Peyer's patch (tissue), 4 donors: ENCODE measurements around the gene ANTXR1. TPM values are rescaled to one million over a fixed set of nuclear protein-coding genes. Genes with fewer than 3 reads are reported as not detected.
"Not testable (repeated sequence)": the region's sequence is repeated elsewhere in the genome, so short reads cannot be mapped to it uniquely, and the experiment has no call there.

Experiments
- DNase-seq, 3 donors: peaks; one replicate each; pipeline ENCODE4 v3.0.0-alpha.2; 2017 to 2019
- H3K27ac ChIP-seq, 4 donors: fragments of 200-600 bp; sonication (generic); one replicate each; pipeline ENCODE4 v1.5.1; 2016 to 2019
- H3K27me3 ChIP-seq, 2 donors: fragments of 200-600 bp; sonication (generic); one replicate each; pipeline ENCODE4 v1.5.1; 2019
- H3K36me3 ChIP-seq, 3 donors: fragments of 200-600 bp; sonication (generic); one replicate each; pipeline ENCODE4 v1.5.1; 2016 to 2019
- H3K4me1 ChIP-seq, 4 donors: fragments of 200-600 bp; sonication (generic); one replicate each; pipeline ENCODE4 v1.5.1; 2016 to 2019
- H3K4me3 ChIP-seq, 4 donors: fragments of 200-600 bp; sonication (generic); 1 replicate in 3 of 4; 2 replicates in 1 of 4; pipeline ENCODE4 v1.5.1; 2016 to 2019; ENCODE audit warnings: mild to moderate bottlenecking in 1 of 4
- H3K9me3 ChIP-seq, 4 donors: fragments of 200-600 bp; sonication (generic); one replicate each; pipeline ENCODE4 v1.5.1; 2016 to 2019; ENCODE audit warnings: mild to moderate bottlenecking in 1 of 4
- POLR2A ChIP-seq, 2 donors: fragments of 450-650 bp; IDR thresholded peaks; one replicate each; pipeline ENCODE4 v1.5.1; 2017; ENCODE audit warnings: antibody characterized with exemption in 2 of 2, mild to moderate bottlenecking in 2 of 2, moderate library complexity in 2 of 2
- total RNA-seq, 4 donors: library from RNA; depleted of rRNA; stranded (reverse); fragments of >200 nt; gene quantifications; one replicate each; pipeline ENCODE4 v1.1.0, GENCODE V29; 2016
- TF ChIP-seq, protein P1 (sequence below), 6 experiments: fragments of 450-650 bp in 4 of 6; fragments of 200-600 bp in 2 of 6; sonication (generic) in 1 of 6; IDR thresholded peaks; one replicate each; pipeline ENCODE4 v1.5.1; 2017 to 2019; ENCODE audit warnings: antibody characterized with exemption in 6 of 6, mild to moderate bottlenecking in 3 of 6, moderate library complexity in 1 of 6

ANTXR1 gene
- total RNA-seq, 4 donors from 2014 or later: 5.4 to 39.6 (median 25.0) TPM

DNA sequence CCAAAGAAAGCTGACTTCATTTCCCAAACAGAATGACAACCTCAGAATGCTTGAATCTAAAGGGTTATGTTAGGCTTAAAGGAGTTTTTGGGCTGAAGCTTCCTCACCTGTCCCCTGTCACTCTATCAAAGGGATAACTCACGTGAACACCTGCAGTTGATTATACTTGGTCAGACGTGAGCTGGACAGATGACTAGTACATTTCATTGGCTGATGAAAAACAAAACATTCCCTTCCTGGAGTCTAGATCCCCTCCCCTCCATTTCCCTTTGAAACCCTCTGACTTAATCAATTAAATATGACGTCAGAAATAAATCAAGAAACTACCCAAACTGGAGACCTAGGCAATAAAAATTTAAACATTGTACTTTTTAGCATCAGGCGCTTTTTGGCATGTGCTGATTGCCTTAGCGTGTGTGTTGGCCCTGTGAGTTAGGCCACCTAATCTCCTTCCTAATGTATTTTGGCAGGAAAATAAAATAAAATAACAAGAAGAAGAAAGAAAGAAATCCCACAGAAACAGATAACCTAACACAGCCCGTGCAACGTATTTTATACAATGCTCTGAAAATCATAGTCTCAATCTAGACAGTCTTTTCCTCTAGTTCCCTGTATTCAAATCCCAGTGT, 159.0 kb downstream of the ANTXR1 start:
- no peak for TF ChIP-seq POLR2A (IDR thresholded peaks at IDR 0.05)
- TF ChIP-seq, protein P1, sequence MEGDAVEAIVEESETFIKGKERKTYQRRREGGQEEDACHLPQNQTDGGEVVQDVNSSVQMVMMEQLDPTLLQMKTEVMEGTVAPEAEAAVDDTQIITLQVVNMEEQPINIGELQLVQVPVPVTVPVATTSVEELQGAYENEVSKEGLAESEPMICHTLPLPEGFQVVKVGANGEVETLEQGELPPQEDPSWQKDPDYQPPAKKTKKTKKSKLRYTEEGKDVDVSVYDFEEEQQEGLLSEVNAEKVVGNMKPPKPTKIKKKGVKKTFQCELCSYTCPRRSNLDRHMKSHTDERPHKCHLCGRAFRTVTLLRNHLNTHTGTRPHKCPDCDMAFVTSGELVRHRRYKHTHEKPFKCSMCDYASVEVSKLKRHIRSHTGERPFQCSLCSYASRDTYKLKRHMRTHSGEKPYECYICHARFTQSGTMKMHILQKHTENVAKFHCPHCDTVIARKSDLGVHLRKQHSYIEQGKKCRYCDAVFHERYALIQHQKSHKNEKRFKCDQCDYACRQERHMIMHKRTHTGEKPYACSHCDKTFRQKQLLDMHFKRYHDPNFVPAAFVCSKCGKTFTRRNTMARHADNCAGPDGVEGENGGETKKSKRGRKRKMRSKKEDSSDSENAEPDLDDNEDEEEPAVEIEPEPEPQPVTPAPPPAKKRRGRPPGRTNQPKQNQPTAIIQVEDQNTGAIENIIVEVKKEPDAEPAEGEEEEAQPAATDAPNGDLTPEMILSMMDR (IDR thresholded peaks at IDR 0.05): no peak
- no peaks in the 10 kb centered on the region for H3K9me3 ChIP-seq
- H3K4me1 ChIP-seq: no peaks in the 10 kb centered on the region
- DNase-seq: no peak
- no peak overlapping the region for H3K4me3 ChIP-seq
- peak overlapping the region in 1 of 4 donors; percentile 27 for H3K27ac ChIP-seq
- no peaks in the 10 kb centered on the region for H3K27me3 ChIP-seq
- no peaks in the 10 kb centered on the region for H3K36me3 ChIP-seq

DNA sequence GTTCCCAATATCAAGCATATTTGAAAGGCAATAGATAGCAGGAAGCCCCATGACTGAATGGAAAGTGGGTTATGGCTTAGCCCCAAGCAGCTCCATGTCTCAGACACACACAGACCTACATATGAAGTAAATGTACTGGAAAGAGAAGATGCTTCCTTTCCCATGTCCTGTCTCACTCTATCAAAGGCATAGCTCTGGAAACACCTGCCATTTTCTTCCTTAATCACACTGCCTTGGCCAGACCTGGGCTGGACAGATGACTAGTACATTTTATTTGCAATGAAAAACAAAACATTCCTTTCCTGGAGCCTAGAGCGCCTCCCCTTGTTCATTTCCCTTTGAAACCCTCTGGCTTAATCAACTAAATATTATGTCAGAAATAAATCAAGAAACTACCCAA, 160.7 kb downstream of the ANTXR1 start:
- no peak overlapping the region for H3K27ac ChIP-seq
- H3K4me3 ChIP-seq: no peak overlapping the region
- no peaks in the 10 kb centered on the region for H3K9me3 ChIP-seq
- no peak for DNase-seq
- TF ChIP-seq, protein P1 (IDR thresholded peaks at IDR 0.05): no peak
- no peak for TF ChIP-seq POLR2A (IDR thresholded peaks at IDR 0.05)
- no peaks in the 10 kb centered on the region for H3K27me3 ChIP-seq
- H3K36me3 ChIP-seq: no peaks in the 10 kb centered on the region
- H3K4me1 ChIP-seq: no peaks in the 10 kb centered on the region

DNA sequence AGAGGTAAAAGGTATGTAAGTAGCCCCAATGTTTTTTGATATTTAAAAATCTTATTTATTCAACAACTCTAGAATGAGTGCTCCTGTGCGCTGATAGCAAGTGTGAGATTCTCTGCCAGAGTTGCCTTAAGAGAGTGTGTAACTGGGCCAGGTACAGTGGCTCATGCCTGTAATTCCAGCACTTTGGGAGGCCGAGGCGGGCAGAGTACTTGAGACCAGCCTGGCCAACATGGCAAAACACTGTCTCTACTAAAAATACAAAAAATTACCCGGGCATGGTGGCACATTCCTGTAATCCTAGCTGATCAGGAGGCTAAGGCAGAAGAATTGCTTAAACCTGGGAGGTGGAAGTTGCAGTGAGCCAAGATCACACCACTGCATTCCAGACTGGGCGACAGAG, 161.2 kb downstream of the ANTXR1 start:
- not testable (repeated sequence) for H3K4me1 ChIP-seq, DNase-seq, H3K36me3 ChIP-seq, H3K27me3 ChIP-seq, H3K4me3 ChIP-seq, H3K27ac ChIP-seq, H3K9me3 ChIP-seq

DNA sequence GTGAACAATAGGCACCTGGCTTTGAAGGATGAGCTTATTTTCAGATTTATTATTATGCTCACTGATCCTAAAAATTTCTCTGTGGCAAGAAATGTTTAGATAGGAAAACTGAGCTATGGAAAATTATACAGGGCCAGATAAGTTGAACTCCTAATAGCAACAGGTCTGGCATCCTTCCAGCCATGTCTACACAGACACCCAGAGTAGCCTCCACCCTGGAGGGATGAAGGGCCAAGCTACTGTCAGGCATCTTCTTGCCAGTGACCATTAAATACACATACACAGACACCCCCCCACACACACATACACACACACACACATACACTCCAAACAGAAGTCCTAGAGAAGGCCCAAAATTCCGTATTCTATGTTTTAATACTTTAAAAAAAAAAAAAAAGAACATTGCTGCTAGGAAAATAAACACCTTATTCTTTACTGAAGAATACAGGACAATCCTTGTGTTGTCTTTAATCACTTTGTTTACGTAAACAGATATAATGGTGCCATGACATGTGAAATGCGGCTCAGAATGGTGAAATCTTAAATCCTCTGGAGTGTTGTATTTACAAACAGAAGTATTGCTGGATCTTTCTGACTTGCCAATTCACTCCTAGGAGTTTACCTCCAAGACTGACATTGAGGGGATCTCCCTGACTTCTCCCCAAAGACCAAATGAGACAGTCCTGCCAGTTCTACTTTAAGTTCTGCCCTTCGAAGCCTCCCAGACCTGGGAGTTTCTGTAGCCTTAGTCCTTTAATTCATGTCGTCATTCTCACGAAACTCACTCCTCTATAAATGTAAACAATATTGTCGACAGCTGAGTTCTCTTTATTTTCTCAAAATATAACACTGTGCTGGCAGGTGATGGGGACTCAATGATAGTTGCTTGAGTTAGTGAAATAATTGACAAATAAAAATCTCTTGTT, 163.1 kb downstream of the ANTXR1 start:
- TF ChIP-seq, protein P1 (IDR thresholded peaks at IDR 0.05): no peak
- no peak for TF ChIP-seq POLR2A (IDR thresholded peaks at IDR 0.05)
- Histone ChIP-seq H3K4me1 (no peaks in the 10 kb centered on the region), H3K27ac (peak overlapping the region; percentile 2 to 83 (median 16)), H3K36me3 (no peaks in the 10 kb centered on the region), H3K27me3 (no peaks in the 10 kb centered on the region), H3K4me3 (no peak overlapping the region), H3K9me3 (no peaks in the 10 kb centered on the region)
- no peak for DNase-seq

DNA sequence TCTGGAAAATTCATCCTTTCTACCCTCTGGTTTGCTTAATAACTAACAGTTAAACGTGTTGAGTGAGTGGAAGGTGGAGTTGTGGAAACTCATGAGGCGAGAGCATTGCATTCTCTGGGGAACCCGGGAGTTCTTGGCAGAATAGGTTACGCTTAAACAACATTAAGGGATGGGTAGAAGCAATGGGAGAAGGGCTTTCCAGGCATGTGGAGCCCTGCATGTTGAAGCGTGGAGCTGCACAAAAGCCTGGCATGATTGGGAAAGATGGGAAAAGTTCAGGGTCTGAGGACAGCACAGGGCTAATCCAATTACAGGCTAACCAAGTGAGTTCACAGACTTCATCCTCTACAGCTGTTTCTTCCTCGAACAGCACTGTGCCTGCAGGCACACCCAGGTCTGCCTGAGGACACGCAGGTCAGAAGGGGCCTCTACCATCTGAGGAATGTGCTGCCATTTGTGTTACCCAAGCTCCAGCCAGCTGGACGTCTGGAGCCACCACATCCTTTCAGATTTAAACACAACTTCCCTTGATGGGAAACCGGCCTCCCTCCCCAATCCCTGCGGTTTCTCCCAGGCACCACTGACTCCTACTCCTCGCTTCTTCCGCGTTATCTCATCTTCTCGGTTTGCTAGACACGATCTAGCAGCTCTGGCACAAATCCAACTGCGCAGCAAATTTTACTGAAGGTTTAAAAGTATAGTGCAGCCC, 164.2 kb downstream of the ANTXR1 start:
- Histone ChIP-seq H3K9me3 (no peaks in the 10 kb centered on the region), H3K4me3 (no peak overlapping the region), H3K27ac (peak overlapping the region; percentile 60 to 83 (median 80)), H3K27me3 (no peaks in the 10 kb centered on the region), H3K4me1 (no peaks in the 10 kb centered on the region), H3K36me3 (no peaks in the 10 kb centered on the region)
- peak in 2 of 3 donors; percentile 53 to 68 for DNase-seq
- TF ChIP-seq, protein P1 (IDR thresholded peaks at IDR 0.05): no peak
- TF ChIP-seq POLR2A (IDR thresholded peaks at IDR 0.05): no peak
